Neural progenitor cell (in vitro differentiated cells): ENCODE measurements around the gene FAM8A1. TPM values are rescaled to one million over a fixed set of nuclear protein-coding genes. Genes with fewer than 3 reads are reported as not detected.

Source experiments
- DNase-seq: peaks from one replicate; pipeline ENCODE4 v3.0.0-alpha.2; 2016; ENCODE audit warnings: low spot score
- H2AFZ ChIP-seq: fragments of 200-600 bp; sonication (generic); replicated peaks from 2 replicates; pipeline ENCODE4 v1.6.1; 2016; ENCODE audit warnings: antibody characterized with exemption
- H3F3A ChIP-seq: fragments of 200-600 bp; sonication (generic); 2 replicates; pipeline ENCODE4 v1.6.1; 2016; ENCODE audit warnings: antibody characterized with exemption, low read depth
- H3K27ac ChIP-seq: fragments of 200-600 bp; sonication (generic); 2 replicates; pipeline ENCODE4 v1.5.1; 2016; ENCODE audit warnings: mild to moderate bottlenecking
- H3K27me3 ChIP-seq: fragments of 200-600 bp; sonication (generic); 2 replicates; pipeline ENCODE4 v1.6.1; 2016; ENCODE audit warnings: mild to moderate bottlenecking, moderate library complexity
- H3K36me3 ChIP-seq: fragments of 200-600 bp; sonication (generic); 2 replicates; pipeline ENCODE4 v1.5.1; 2016
- H3K4me1 ChIP-seq: fragments of 200-600 bp; sonication (generic); 2 replicates; pipeline ENCODE4 v1.6.1; 2016; ENCODE audit warnings: mixed run types
- H3K4me2 ChIP-seq: fragments of 200-600 bp; sonication (generic); 2 replicates; pipeline ENCODE4 v1.6.1; 2016
- H3K4me3 ChIP-seq: fragments of 200-600 bp; sonication (generic); 2 replicates; pipeline ENCODE4 v1.5.1; 2016
- H3K79me2 ChIP-seq: fragments of 200-600 bp; sonication (generic); 2 replicates; pipeline ENCODE4 v1.6.1; 2016; ENCODE audit warnings: low read depth
- H3K9ac ChIP-seq: fragments of 200-600 bp; sonication (generic); 2 replicates; pipeline ENCODE4 v1.6.1; 2016
- H3K9me3 ChIP-seq: fragments of 200-600 bp; sonication (generic); 2 replicates; pipeline ENCODE4 v1.5.1; 2016; ENCODE audit warnings: low read depth
- H4K20me1 ChIP-seq: fragments of 200-600 bp; sonication (generic); 2 replicates; pipeline ENCODE4 v1.6.1; 2016; ENCODE audit warnings: low read depth
- H3K27ac Mint-ChIP-seq: 3 replicates; pipeline ENCODE4 v1.8.0; 2021; ENCODE audit warnings: mixed read lengths
- H3K27me3 Mint-ChIP-seq: 2 replicates; pipeline ENCODE4 v1.8.0; 2022; ENCODE audit warnings: low read depth, mild to moderate bottlenecking, inconsistent platforms, moderate library complexity, mixed read lengths; ENCODE audit not compliant: insufficient read depth
- H3K36me3 Mint-ChIP-seq: 3 replicates; pipeline ENCODE4 v1.8.0; 2021; ENCODE audit warnings: mixed read lengths
- H3K4me1 Mint-ChIP-seq: 3 replicates; pipeline ENCODE4 v1.8.0; 2021; ENCODE audit warnings: mixed read lengths
- H3K4me3 Mint-ChIP-seq: 3 replicates; pipeline ENCODE4 v1.8.0; 2021; ENCODE audit warnings: mild to moderate bottlenecking, moderate library complexity, mixed read lengths
- H3K9me3 Mint-ChIP-seq: 3 replicates; pipeline ENCODE4 v1.8.0; 2020; ENCODE audit warnings: mixed read lengths
- CTCF ChIP-seq: fragments of 200-600 bp; sonication (generic); IDR thresholded peaks from 2 replicates; pipeline ENCODE4 v1.5.1; 2017; ENCODE audit warnings: antibody characterized with exemption, mild to moderate bottlenecking
- EZH2 ChIP-seq: fragments of 200-600 bp; sonication (generic); IDR thresholded peaks from 2 replicates; pipeline ENCODE4 v1.6.1; 2017; ENCODE audit warnings: antibody characterized with exemption, mild to moderate bottlenecking, moderate library complexity
- EZH2phosphoT487 ChIP-seq: fragments of 200-600 bp; sonication (generic); IDR thresholded peaks from 2 replicates; pipeline ENCODE4 v1.6.1; 2017; ENCODE audit warnings: antibody characterized with exemption
- total RNA-seq: library from RNA; depleted of rRNA; stranded (reverse); fragments of >200 nt; gene quantifications from 2 replicates; pipeline ENCODE4 v1.2.3, GENCODE V29; 2015; ENCODE audit warnings: low replicate concordance

FAM8A1 gene
- total RNA-seq, 1 donor from 2014 or later = 22.9 TPM

- Mint-ChIP-seq H3K27me3 (peaks cover 2% of the 10 kb centered on the region), H3K9me3 (no peaks in the 10 kb centered on the region), H3K27ac (no peak overlapping the region), H3K4me3 (no peak overlapping the region), H3K4me1 (no peaks in the 10 kb centered on the region), H3K36me3 (no peaks in the 10 kb centered on the region)
- Histone ChIP-seq H3F3A (no peaks in the 10 kb centered on the region), H2AFZ (no peak overlapping the region), H3K4me2 (no peak overlapping the region), H3K9me3 (no peaks in the 10 kb centered on the region), H3K79me2 (no peaks in the 10 kb centered on the region), H3K4me1 (no peaks in the 10 kb centered on the region), H3K27me3 (no peaks in the 10 kb centered on the region), H3K36me3 (no peaks in the 10 kb centered on the region), H3K27ac (no peak overlapping the region), H3K9ac (no peak overlapping the region), H4K20me1 (no peaks in the 10 kb centered on the region), H3K4me3 (no peak overlapping the region)
- no peak for DNase-seq
- TF ChIP-seq CTCF (no peak), EZH2phosphoT487 (no peak), EZH2 (no peak)
Measured at GRCh38 chr6:17593246-17593645, 6.9 kb upstream of the FAM8A1 start.

- Histone ChIP-seq H3K4me2 (no peak overlapping the region), H3F3A (peaks cover 15% of the 10 kb centered on the region), H3K4me1 (no peaks in the 10 kb centered on the region), H3K27me3 (no peaks in the 10 kb centered on the region), H3K9ac (no peak overlapping the region), H4K20me1 (peaks cover under 1% of the 10 kb centered on the region), H3K79me2 (no peaks in the 10 kb centered on the region), H3K36me3 (no peaks in the 10 kb centered on the region), H3K27ac (no peak overlapping the region), H3K9me3 (no peaks in the 10 kb centered on the region), H3K4me3 (no peak overlapping the region), H2AFZ (no peak overlapping the region)
- Mint-ChIP-seq H3K4me1 (peaks cover 7% of the 10 kb centered on the region), H3K27ac (no peak overlapping the region), H3K4me3 (no peak overlapping the region), H3K9me3 (no peaks in the 10 kb centered on the region), H3K36me3 (no peaks in the 10 kb centered on the region), H3K27me3 (no peaks in the 10 kb centered on the region)
- DNase-seq = no peak
- TF ChIP-seq EZH2phosphoT487 = no peak
- TF ChIP-seq EZH2 = no peak
- TF ChIP-seq CTCF = no peak
Measured at GRCh38 chr6:17596085-17596484, 4.0 kb upstream of the FAM8A1 start.

GRCh38 chr6:17600527-17601385 lies 654 bp downstream of the FAM8A1 start:
- Histone ChIP-seq H3K36me3 (no peaks in the 10 kb centered on the region), H4K20me1 (peaks cover 4% of the 10 kb centered on the region), H3F3A (peaks cover 19% of the 10 kb centered on the region), H3K4me1 (peaks cover 10% of the 10 kb centered on the region), H3K9ac (peak overlapping the region; percentile 43), H2AFZ (peak overlapping the region; percentile 88), H3K9me3 (no peaks in the 10 kb centered on the region), H3K4me2 (peak overlapping the region; percentile 91), H3K27me3 (no peaks in the 10 kb centered on the region), H3K27ac (peak overlapping the region; percentile 1), H3K4me3 (peak overlapping the region; percentile 72), H3K79me2 (peaks cover 11% of the 10 kb centered on the region)
- H3K4me3 Mint-ChIP-seq = peak overlapping the region; percentile 94
- H3K27ac Mint-ChIP-seq = peak overlapping the region; percentile 29
- peak; percentile 78 for DNase-seq
- peaks cover 21% of the 10 kb centered on the region for H3K4me1 Mint-ChIP-seq
- no peaks in the 10 kb centered on the region for H3K9me3 Mint-ChIP-seq
- TF ChIP-seq EZH2phosphoT487 = no peak
- no peak for TF ChIP-seq CTCF
- no peak for TF ChIP-seq EZH2
- H3K27me3 Mint-ChIP-seq = no peaks in the 10 kb centered on the region
- peaks cover 18% of the 10 kb centered on the region for H3K36me3 Mint-ChIP-seq
